Measurements from ENCODE around the gene FAF2. TPM values are rescaled to one million over a fixed set of nuclear protein-coding genes. Genes with fewer than 3 reads are reported as not detected.

FAF2 gene
- total and polyA plus RNA-seq, 10 of the 15 experiments (the other 5 are each of a cell fraction or from before 2014, with no cell fraction given): 19.0 to 45.1 (median 35.6) TPM

- no peak for TF ChIP-seq PBX3 (IDR thresholded peaks at IDR 0.05; ENCODE audit: insufficient replicate concordance, low read depth, low read length)
- TF ChIP-seq ZBED1 (IDR thresholded peaks at IDR 0.05; ENCODE audit: borderline replicate concordance): no peak
- no peak for TF ChIP-seq BACH1 (IDR thresholded peaks at IDR 0.05; ENCODE audit: borderline replicate concordance)
- TF ChIP-seq SREBF1 (IDR thresholded peaks at IDR 0.05; ENCODE audit: low read length): no peak
- TF ChIP-seq RFX5 (IDR thresholded peaks at IDR 0.05; ENCODE audit: low read depth, low read length): no peak
- TF ChIP-seq ZBTB40 (IDR thresholded peaks at IDR 0.05; ENCODE audit: borderline replicate concordance): no peak
Measured at GRCh38 chr5:176519810-176520720, 71.9 kb downstream of the FAF2 start (continued).

GRCh38 chr5:176521286-176521685, 73.1 kb downstream of the FAF2 start:
- POLR2A ChIA-PET: no interaction called here
- no peak for DNase-seq (ENCODE audit: low read depth, low spot score)

More at GRCh38 chr5:176521286-176521685, 73.1 kb downstream of the FAF2 start:
- no peaks in the 10 kb centered on the region; the same call in 1 of the 2 replicates for H3K4me1 ChIP-seq (ENCODE audit: control insufficient read depth, insufficient read depth, low read length)
- H2AFZ ChIP-seq (ENCODE audit: control insufficient read depth, low read depth, low read length): no peak overlapping the region
- H3K4me3 ChIP-seq: no peak overlapping the region
- no peak for ATAC-seq
- CTCF ChIA-PET: no interaction called here
- no peak for FAIRE-seq
- RAD21 ChIA-PET (ENCODE audit: unreplicated experiment): no interaction called here
- TF ChIP-seq ZNF274 (IDR thresholded peaks at IDR 0.05; ENCODE audit: insufficient read depth, insufficient read length) (no peak), PML (IDR thresholded peaks at IDR 0.05; ENCODE audit: low read length) (no peak), BCL11A (IDR thresholded peaks at IDR 0.05; ENCODE audit: low read depth, low read length) (no peak), SIN3A (IDR thresholded peaks at IDR 0.05; ENCODE audit: low read depth, low read length) (no peak)
- no peak overlapping the region for H3K9ac ChIP-seq (ENCODE audit: control insufficient read depth, insufficient read depth, low read length)
- in situ Hi-C loops (cut with MboI): no loop called here
- intact Hi-C loops (cut with micrococcal nuclease; ENCODE audit: unreplicated experiment): no loop called here
- no peaks in the 10 kb centered on the region for H3K79me2 ChIP-seq (ENCODE audit: control insufficient read depth, insufficient read depth, low read length)
- 53% methylated on average over 7 of the region's 7 CpGs for WGBS (ENCODE audit: insufficient coverage, insufficient replicate concordance, low lambda C conversion rate, missing lambda C conversion rate)
- no peaks in the 10 kb centered on the region for H3K36me3 ChIP-seq (ENCODE audit: control insufficient read depth in 2 of 2, insufficient read depth in 2 of 2, low read length in 1 of 2)
- SMC1A ChIA-PET (ENCODE audit: uncharacterized antibody, unreplicated experiment): no interaction called here
- no peaks in the 10 kb centered on the region for H4K20me1 ChIP-seq (ENCODE audit: control insufficient read depth, insufficient read depth)
- no TSS peak for BruUV-seq (replicated peaks)
- H3K27me3 ChIP-seq (replicated peaks in 1 of 2; ENCODE audit: control insufficient read depth in 2 of 2, insufficient read depth in 2 of 2, low read length in 1 of 2): no peaks in the 10 kb centered on the region
- H3K27ac ChIP-seq (ENCODE audit: control insufficient read depth, insufficient read depth): no peak overlapping the region
- no peaks in the 10 kb centered on the region for H3K9me3 ChIP-seq (replicated peaks; ENCODE audit: control insufficient read depth, insufficient read depth, low read length)
- H3K4me2 ChIP-seq (ENCODE audit: control insufficient read depth, insufficient read depth): no peak overlapping the region

All from GM12878 (cell line).